ENCODE results near the gene TYSND1. TPM values are rescaled to one million over a fixed set of nuclear protein-coding genes. Genes with fewer than 3 reads are reported as not detected.

TYSND1 gene
- total RNA-seq, 2 experiments from 2014 or later = 9.3 to 9.8 TPM

DNA sequence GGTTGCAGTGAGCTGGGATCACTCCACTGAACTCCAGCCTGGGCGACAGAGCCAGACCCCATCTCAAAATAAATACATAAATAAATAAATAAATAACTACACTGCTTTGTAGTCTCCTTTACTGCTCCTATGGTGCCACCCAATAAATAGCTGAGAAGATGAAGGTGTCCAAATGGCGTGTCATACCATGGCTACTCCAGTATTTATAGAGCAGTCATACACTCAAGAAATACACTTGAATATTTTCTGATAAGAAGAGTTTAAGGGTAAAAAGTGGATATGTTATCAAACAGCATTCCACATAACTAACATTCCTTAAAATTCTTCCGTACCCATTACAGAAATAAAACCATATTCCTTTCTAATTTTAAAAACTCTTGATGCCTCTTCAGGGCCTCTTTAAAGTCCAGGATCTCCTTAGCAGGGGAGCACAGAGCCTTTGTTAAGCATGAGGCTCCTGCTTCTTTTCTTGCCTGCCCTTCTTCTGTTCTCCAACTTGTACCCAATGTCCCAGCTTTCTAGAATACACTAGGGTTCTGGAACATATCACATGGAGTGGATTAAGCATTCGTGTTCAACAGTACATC, 31.7 kb upstream of the TYSND1 start:
- no peaks in the 10 kb centered on the region for H3K36me3 Mint-ChIP-seq (ENCODE audit: low read depth)
- CTCF ChIA-PET = interaction anchor here (2.2 kb wide), 1 partner anchor 31 kb away, joined by 10 read pairs; the partner anchor contains the start of gene TYSND1
- peaks cover 20% of the 10 kb centered on the region for H3K27me3 Mint-ChIP-seq

GRCh38 chr10:70176441-70176840, 29.9 kb upstream of the TYSND1 start:
- POLR2A ChIA-PET = interaction anchor here (1.0 to 1.4 kb wide), 2 partner anchors 15 to 55 kb away, joined by 3 read pairs; no protein-coding TSS in a partner anchor
- CTCF ChIA-PET = interaction anchor here (2.2 to 2.3 kb wide), 2 partner anchors 30 kb away, joined by 10 to 26 read pairs; partner anchors contain the start of gene TYSND1
- Mint-ChIP-seq H3K9me3 (no peaks in the 10 kb centered on the region), H3K4me3 (no peak overlapping the region), H3K4me1 (peaks cover 29% of the 10 kb centered on the region), H3K27me3 (peaks cover 14% of the 10 kb centered on the region), H3K27ac (no peak overlapping the region), H3K36me3 (ENCODE audit: low read depth) (no peaks in the 10 kb centered on the region)
- DNase-seq = no peak

More for the DNA sequence above, 31.7 kb upstream of the TYSND1 start:
- no peak for DNase-seq
- no peaks in the 10 kb centered on the region for H3K9me3 Mint-ChIP-seq
- no peak overlapping the region for H3K4me3 Mint-ChIP-seq
- POLR2A ChIA-PET = interaction anchor here (1.0 kb wide), 2 partner anchors 22 to 33 kb away, joined by 3 read pairs; no protein-coding TSS in a partner anchor
- H3K4me1 Mint-ChIP-seq = peaks cover 19% of the 10 kb centered on the region
- H3K27ac Mint-ChIP-seq = no peak overlapping the region

GRCh38 chr10:70175516-70175915, 29.0 kb upstream of the TYSND1 start:
- ChIA-PET POLR2A (interaction anchor here (1.4 kb wide), 1 partner anchor 56 kb away, joined by 3 read pairs; no protein-coding TSS in a partner anchor), CTCF (interaction anchor here (0.5 to 2.3 kb wide), 4 partner anchors 29 to 204 kb away, joined by 3 to 26 read pairs (median 4); partner anchors contain the start of gene TYSND1)
- H3K4me1 Mint-ChIP-seq = peaks cover 34% of the 10 kb centered on the region
- peaks cover 9% of the 10 kb centered on the region for H3K27me3 Mint-ChIP-seq
- H3K27ac Mint-ChIP-seq = no peak overlapping the region
- DNase-seq = no peak
- no peaks in the 10 kb centered on the region for H3K9me3 Mint-ChIP-seq
- no peak overlapping the region for H3K4me3 Mint-ChIP-seq
- no peaks in the 10 kb centered on the region for H3K36me3 Mint-ChIP-seq (ENCODE audit: low read depth)

- H3K4me3 Mint-ChIP-seq = peak overlapping the region; percentile 9
- ChIA-PET POLR2A (interaction anchor here (1.2 kb wide), 1 partner anchor 29 kb away, joined by 3 read pairs; no protein-coding TSS in a partner anchor), CTCF (interaction anchor here (0.7 to 2.3 kb wide), 4 partner anchors 28 to 205 kb away, joined by 3 to 26 read pairs (median 4); partner anchors contain the start of gene TYSND1)
- peaks cover 36% of the 10 kb centered on the region for H3K4me1 Mint-ChIP-seq
- DNase-seq = peak; percentile 55
- H3K9me3 Mint-ChIP-seq = no peaks in the 10 kb centered on the region
- peaks cover 3% of the 10 kb centered on the region for H3K27me3 Mint-ChIP-seq
- H3K27ac Mint-ChIP-seq = peak overlapping the region; percentile 82
- peaks cover 5% of the 10 kb centered on the region for H3K36me3 Mint-ChIP-seq (ENCODE audit: low read depth)
These were observed 27.7 kb upstream of the TYSND1 start for GRCh38 chr10:70174058-70174741.

- Mint-ChIP-seq H3K27me3 (no peaks in the 10 kb centered on the region), H3K27ac (peak overlapping the region; percentile 86), H3K4me3 (peak overlapping the region; percentile 82), H3K4me1 (peaks cover 61% of the 10 kb centered on the region), H3K36me3 (ENCODE audit: low read depth) (peaks cover 32% of the 10 kb centered on the region), H3K9me3 (no peaks in the 10 kb centered on the region)
- no peak for DNase-seq
- POLR2A ChIA-PET = interaction anchor here (0.6 to 6.3 kb wide), 14 partner anchors 8 to 284 kb away, joined by 3 to 96 read pairs (median 4); partner anchors contain the start of genes EIF4EBP2, PPA1 and TYSND1
- CTCF ChIA-PET = interaction anchor here (0.6 to 6.1 kb wide), 8 partner anchors 11 to 283 kb away, joined by 3 to 77 read pairs (median 4); partner anchors contain the start of genes EIF4EBP2 and TYSND1
These were observed 23.3 kb upstream of the TYSND1 start for GRCh38 chr10:70169649-70170364.

DNA sequence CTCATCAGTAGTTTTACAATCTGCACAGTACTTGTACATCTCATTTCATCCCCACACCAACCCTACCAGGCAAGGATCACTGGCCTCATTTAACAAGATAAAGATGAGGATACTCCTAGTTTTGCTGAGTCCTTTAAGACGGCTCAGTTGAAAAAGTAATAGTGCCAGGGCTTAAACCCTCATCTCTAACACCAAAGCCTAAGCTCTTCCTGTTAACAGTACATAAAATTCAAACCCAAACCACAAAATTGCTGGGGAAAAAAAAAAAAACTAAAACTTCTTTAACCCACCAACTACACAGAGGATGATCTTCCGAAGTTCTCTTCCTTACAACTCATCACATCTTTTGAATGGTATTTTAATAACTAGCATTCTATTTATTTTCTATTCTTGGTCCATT, 22.5 kb upstream of the TYSND1 start:
- ChIA-PET CTCF (interaction anchor here (0.6 to 6.1 kb wide), 4 partner anchors 8 to 284 kb away, joined by 3 to 77 read pairs (median 4); partner anchors contain the start of gene TYSND1), POLR2A (interaction anchor here (2.9 to 6.3 kb wide), 3 partner anchors 23 to 76 kb away, joined by 25 to 96 read pairs (median 26); partner anchors contain the start of genes PPA1 and TYSND1)
- H3K4me1 Mint-ChIP-seq = peaks cover 60% of the 10 kb centered on the region
- H3K36me3 Mint-ChIP-seq (ENCODE audit: low read depth) = peaks cover 38% of the 10 kb centered on the region
- H3K9me3 Mint-ChIP-seq = no peaks in the 10 kb centered on the region
- H3K4me3 Mint-ChIP-seq = peak overlapping the region; percentile 82
- peak overlapping the region; percentile 86 for H3K27ac Mint-ChIP-seq
- H3K27me3 Mint-ChIP-seq = no peaks in the 10 kb centered on the region
- DNase-seq = no peak

GRCh38 chr10:70167246-70167645, 20.7 kb upstream of the TYSND1 start:
- H3K4me1 Mint-ChIP-seq = peaks cover 68% of the 10 kb centered on the region
- H3K4me3 Mint-ChIP-seq = no peak overlapping the region
- H3K27ac Mint-ChIP-seq = no peak overlapping the region
- POLR2A ChIA-PET = interaction anchor here (6.3 kb wide), 1 partner anchor 21 kb away, joined by 96 read pairs; the partner anchor contains the start of gene TYSND1
- no peaks in the 10 kb centered on the region for H3K9me3 Mint-ChIP-seq
- peaks cover 50% of the 10 kb centered on the region for H3K36me3 Mint-ChIP-seq (ENCODE audit: low read depth)
- CTCF ChIA-PET = interaction anchor here (0.5 to 6.1 kb wide), 4 partner anchors 13 to 212 kb away, joined by 3 to 77 read pairs (median 3); partner anchors contain the start of gene TYSND1
- no peaks in the 10 kb centered on the region for H3K27me3 Mint-ChIP-seq
- no peak for DNase-seq

- no peaks in the 10 kb centered on the region for H3K27me3 Mint-ChIP-seq
- H3K36me3 Mint-ChIP-seq (ENCODE audit: low read depth) = peaks cover 58% of the 10 kb centered on the region
- POLR2A ChIA-PET = interaction anchor here (6.3 kb wide), 1 partner anchor 21 kb away, joined by 96 read pairs; the partner anchor contains the start of gene TYSND1
- no peaks in the 10 kb centered on the region for H3K9me3 Mint-ChIP-seq
- H3K4me1 Mint-ChIP-seq = peaks cover 71% of the 10 kb centered on the region
- CTCF ChIA-PET = interaction anchor here (6.1 kb wide), 1 partner anchor 20 kb away, joined by 77 read pairs; the partner anchor contains the start of gene TYSND1
- H3K27ac Mint-ChIP-seq = no peak overlapping the region
- no peak overlapping the region for H3K4me3 Mint-ChIP-seq
- no peak for DNase-seq
These were observed 19.9 kb upstream of the TYSND1 start for GRCh38 chr10:70166394-70166793.

GRCh38 chr10:70164163-70164562, 17.7 kb upstream of the TYSND1 start:
- Mint-ChIP-seq H3K36me3 (ENCODE audit: low read depth) (peaks cover 71% of the 10 kb centered on the region), H3K27me3 (no peaks in the 10 kb centered on the region), H3K27ac (no peak overlapping the region), H3K4me1 (peaks cover 70% of the 10 kb centered on the region), H3K4me3 (no peak overlapping the region), H3K9me3 (no peaks in the 10 kb centered on the region)
- no peak for DNase-seq
- ChIA-PET CTCF (no interaction called here), POLR2A (no interaction called here)

DNA sequence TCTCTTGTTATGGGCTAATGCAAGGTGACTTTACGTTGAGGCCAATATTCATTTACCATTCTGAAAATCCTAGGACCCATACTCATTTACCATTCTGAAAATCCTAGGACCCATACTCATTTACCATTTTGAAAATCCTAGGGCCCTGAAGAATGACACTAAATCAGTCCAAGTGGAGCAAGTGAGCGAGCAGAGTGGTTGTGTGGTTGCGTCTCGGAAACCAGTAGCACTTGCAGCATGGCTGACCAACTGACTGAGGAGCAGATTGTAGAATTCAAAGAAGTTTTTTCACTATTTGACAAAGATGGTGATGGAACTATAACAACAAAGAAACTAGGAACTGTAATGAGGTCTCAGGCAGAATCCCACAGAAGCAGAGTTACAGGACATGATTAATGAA, 16.9 kb upstream of the TYSND1 start:
- no peaks in the 10 kb centered on the region for H3K9me3 Mint-ChIP-seq
- peaks cover 66% of the 10 kb centered on the region for H3K36me3 Mint-ChIP-seq (ENCODE audit: low read depth)
- ChIA-PET CTCF (interaction anchor here (0.9 to 3.6 kb wide), 5 partner anchors 14 to 201 kb away, joined by 3 to 47 read pairs (median 4); partner anchors contain the start of gene TYSND1), POLR2A (interaction anchor here (1.9 kb wide), 1 partner anchor 17 kb away, joined by 15 read pairs; the partner anchor contains the start of gene TYSND1)
- H3K4me1 Mint-ChIP-seq = peaks cover 63% of the 10 kb centered on the region
- DNase-seq = no peak
- no peak overlapping the region for H3K27ac Mint-ChIP-seq
- H3K4me3 Mint-ChIP-seq = no peak overlapping the region
- H3K27me3 Mint-ChIP-seq = no peaks in the 10 kb centered on the region

- Mint-ChIP-seq H3K27me3 (no peaks in the 10 kb centered on the region), H3K36me3 (ENCODE audit: low read depth) (peaks cover 68% of the 10 kb centered on the region), H3K27ac (peak overlapping the region; percentile 40), H3K4me3 (no peak overlapping the region), H3K4me1 (peaks cover 57% of the 10 kb centered on the region), H3K9me3 (no peaks in the 10 kb centered on the region)
- DNase-seq = peak; percentile 72
- ChIA-PET POLR2A (interaction anchor here (1.9 kb wide), 1 partner anchor 16 kb away, joined by 15 read pairs; the partner anchor contains the start of gene TYSND1), CTCF (interaction anchor here (0.9 to 3.6 kb wide), 5 partner anchors 13 to 201 kb away, joined by 3 to 47 read pairs (median 4); partner anchors contain the start of gene TYSND1)
These were observed 16.3 kb upstream of the TYSND1 start for GRCh38 chr10:70162892-70163201.
